D721Med (cell line): ENCODE data around the gene H19.

Experiments used
- DNase-seq: peaks from one replicate; pipeline ENCODE4 v3.0.0; 2011; ENCODE audit warnings: low spot score; ENCODE audit not compliant: insufficient read length
- FAIRE-seq: peaks from 2 replicates; lab custom pipeline; 2011; peaks lifted over from hg19 to GRCh38; lab: Jason Lieb, UNC
- CTCF ChIP-seq: IDR thresholded peaks from 2 replicates; pipeline ENCODE4 v1.5.1; 2012; ENCODE audit warnings: mild to moderate bottlenecking, control low read depth; ENCODE audit not compliant: insufficient read depth; ENCODE audit errors: missing control alignments

The H19 gene

DNA sequence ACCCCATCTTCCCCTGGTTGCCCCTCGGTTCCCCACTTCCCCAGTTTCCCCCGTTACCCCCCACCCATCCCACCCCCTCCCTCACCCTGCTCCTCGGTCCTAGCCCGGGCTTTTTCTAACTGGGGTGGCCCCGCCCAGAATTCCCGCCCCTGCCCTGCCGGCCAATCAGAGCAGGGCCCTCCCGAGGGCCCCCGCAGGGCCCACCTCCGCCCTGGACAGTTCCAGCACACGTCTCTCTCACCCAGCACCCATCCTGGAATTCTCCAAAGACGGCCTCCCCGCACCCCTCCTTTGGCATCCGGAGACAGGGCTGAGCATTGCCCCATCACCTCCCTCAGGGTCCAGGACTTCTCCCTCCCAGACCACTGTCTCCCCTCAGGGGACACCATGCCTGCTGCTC is at the start of gene H19:
Gene H19, minus strand, starts transcription at position 88 of the 400 bp plus-strand sequence.
- no peak for DNase-seq
- TF ChIP-seq CTCF, result no peak
- no peak for FAIRE-seq

- TF ChIP-seq CTCF, result no peak
- FAIRE-seq, result no peak
Measured at GRCh38 chr11:2041963-2042362, 44.3 kb upstream of the H19 start.

DNA sequence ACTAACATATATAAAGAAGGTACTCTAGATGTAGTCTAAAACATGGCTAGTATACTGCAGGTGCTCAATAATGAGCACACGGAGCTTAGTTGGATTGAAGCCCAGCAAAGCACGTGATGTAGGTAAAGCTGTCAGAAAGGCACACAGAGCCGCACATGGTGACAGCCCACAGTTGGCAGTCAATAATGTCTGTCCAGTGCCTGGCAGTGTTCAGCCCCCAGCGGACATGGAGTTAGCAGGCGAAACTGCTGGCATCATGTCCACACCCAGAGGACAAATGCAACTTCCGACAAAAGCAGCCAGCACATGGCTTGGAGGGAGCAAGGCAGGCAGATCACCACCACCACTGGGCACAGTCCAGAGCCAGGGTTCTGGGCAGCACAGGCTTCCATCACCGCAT is 43.5 kb upstream of the H19 start:
- FAIRE-seq (no peak), DNase-seq (no peak)
- TF ChIP-seq CTCF, result no peak

More at GRCh38 chr11:2041963-2042362, 44.3 kb upstream of the H19 start:
- no peak for DNase-seq

GRCh38 chr11:2039198-2039759 is 41.6 kb upstream of the H19 start:
- TF ChIP-seq CTCF, result no peak
- DNase-seq (no peak), FAIRE-seq (no peak)

DNA sequence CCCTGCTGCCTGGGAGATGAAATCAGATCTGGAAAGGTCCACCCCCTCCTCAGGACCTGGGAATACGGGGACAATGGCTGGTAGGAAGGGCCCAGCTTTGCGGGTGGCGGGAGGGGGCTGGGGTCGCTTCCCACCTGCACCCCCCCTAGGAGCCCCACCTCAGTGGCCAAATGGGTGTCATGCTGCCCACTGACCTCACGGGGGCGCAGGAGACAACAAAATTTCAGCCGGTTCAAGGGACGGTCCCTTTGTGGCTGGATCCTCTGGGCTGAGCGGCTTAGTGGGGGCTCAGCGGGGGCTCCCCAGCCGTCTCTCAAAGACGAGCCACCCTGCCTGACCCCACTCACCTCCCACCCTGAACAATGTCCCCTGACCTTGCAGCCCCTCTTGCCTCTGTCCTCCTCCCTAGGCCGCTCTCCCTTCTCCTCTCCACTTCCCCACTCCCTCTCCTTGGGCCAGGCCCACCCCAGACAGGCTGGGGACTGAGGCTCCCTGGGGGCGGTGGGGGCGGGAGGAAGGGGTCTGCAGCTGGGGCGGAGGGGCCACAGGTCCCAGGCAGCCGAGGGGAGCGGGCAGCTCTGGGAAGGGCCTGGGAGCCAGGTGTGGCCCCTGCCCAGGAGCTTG is 39.3 kb upstream of the H19 start:
- no peak for TF ChIP-seq CTCF
- FAIRE-seq (no peak), DNase-seq (no peak)

GRCh38 chr11:2035382-2035781 is 37.7 kb upstream of the H19 start:
- TF ChIP-seq CTCF, result no peak
- FAIRE-seq, result no peak
- no peak for DNase-seq

GRCh38 chr11:2031058-2031457 is 33.4 kb upstream of the H19 start:
- FAIRE-seq, result no peak
- no peak for DNase-seq
- no peak for TF ChIP-seq CTCF
